Erythroblast (primary cell): ENCODE measurements around the gene MOB3B.

Source experiments
- GATA1 ChIP-seq: IDR thresholded peaks from 2 replicates; pipeline ENCODE4 v1.6.1; 2011; ENCODE audit warnings: low read depth, mild to moderate bottlenecking, control low read depth, low read length, moderate library complexity
- POLR2A ChIP-seq: IDR thresholded peaks from 2 replicates; pipeline ENCODE4 v1.6.1; 2011; ENCODE audit warnings: mild to moderate bottlenecking, low read length

DNA sequence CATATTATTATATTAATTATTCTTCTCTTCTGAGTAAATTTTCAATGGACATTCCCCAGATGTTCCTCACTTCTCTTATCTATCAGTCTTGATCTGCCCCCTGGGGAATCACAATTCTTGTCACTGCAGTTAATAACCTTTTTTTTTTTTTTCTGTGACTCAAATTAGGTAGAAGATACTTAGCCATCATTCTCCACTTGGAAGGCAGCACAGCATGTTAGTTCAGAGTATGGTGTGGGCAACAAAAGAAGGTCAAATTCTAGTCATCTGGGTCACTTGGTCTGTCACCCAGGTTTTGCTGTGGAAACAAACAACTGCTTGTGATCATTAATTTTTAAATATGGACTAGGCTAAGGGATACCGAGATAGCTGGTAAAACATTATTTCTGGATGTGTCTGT, 8.1 kb upstream of the MOB3B start:
- TF ChIP-seq POLR2A (no peak), GATA1 (no peak)
